ENCODE measurements around the gene CD300LB. TPM values are rescaled to one million over a fixed set of nuclear protein-coding genes. Genes with fewer than 3 reads are reported as not detected.
A peak's percentile ranks its signal among the peaks of the same experiment; 100 is the strongest.
"Not testable (repeated sequence)": the region's sequence is repeated elsewhere in the genome, so short reads cannot be mapped to it uniquely, and the experiment has no call there.

Gene CD300LB
- total RNA-seq, result not detected

- Histone ChIP-seq H3K27ac (no peak within 1 kb of the TSS), H3K4me3 (no peak within 1 kb of the TSS)
- DNase-seq (ENCODE audit: low spot score in 2 of 2), result peak; percentile 38 to 48
These were observed at the start of gene CD300LB for GRCh38 chr17:74531231-74531761. CD300LB (minus strand) TSS chr17:74531475; CDS start chr17:74531350, 125 bp downstream.

GRCh38 chr17:74579900-74580299 is 48.6 kb upstream of the CD300LB start:
- no peak overlapping the region for H3K27ac ChIP-seq
- H3K27me3 ChIP-seq, result peaks cover 21% of the 10 kb centered on the region
- H3K9me3 ChIP-seq, result peaks cover 4% of the 10 kb centered on the region
- no peak for TF ChIP-seq CTCF (IDR thresholded peaks at IDR 0.05)
- TF ChIP-seq EP300 (IDR thresholded peaks at IDR 0.05), result no peak
- no peak for TF ChIP-seq POLR2A (IDR thresholded peaks at IDR 0.05)
- no peak for TF ChIP-seq POLR2AphosphoS5 (IDR thresholded peaks at IDR 0.05)
- H3K36me3 ChIP-seq, result no peaks in the 10 kb centered on the region
- H3K4me1 ChIP-seq, result peaks cover 2% of the 10 kb centered on the region
- DNase-seq (ENCODE audit: low spot score in 2 of 2), result no peak
- 67% methylated on average over 6 of the region's 7 CpGs for WGBS
- H3K4me3 ChIP-seq, result no peak overlapping the region

More at GRCh38 chr17:74531231-74531761, at the start of gene CD300LB:
- Histone ChIP-seq H3K27me3 (peaks cover 6% of the 10 kb centered on the region), H3K4me1 (no peaks in the 10 kb centered on the region), H3K36me3 (no peaks in the 10 kb centered on the region), H3K9me3 (no peaks in the 10 kb centered on the region)
- TF ChIP-seq EP300 (IDR thresholded peaks at IDR 0.05), result no peak
- TF ChIP-seq POLR2AphosphoS5 (IDR thresholded peaks at IDR 0.05), result no peak
- TF ChIP-seq CTCF (IDR thresholded peaks at IDR 0.05), result no peak
- no peak for TF ChIP-seq POLR2A (IDR thresholded peaks at IDR 0.05)
- WGBS, result 61% methylated on average over 10 of the region's 10 CpGs

GRCh38 chr17:74578979-74579378 is 47.7 kb upstream of the CD300LB start:
- no peak for DNase-seq (ENCODE audit: low spot score in 2 of 2)
- Histone ChIP-seq H3K27ac (no peak overlapping the region), H3K27me3 (peaks cover 18% of the 10 kb centered on the region), H3K4me1 (peaks cover 2% of the 10 kb centered on the region), H3K4me3 (no peak overlapping the region), H3K36me3 (no peaks in the 10 kb centered on the region), H3K9me3 (no peaks in the 10 kb centered on the region)
- no peak for TF ChIP-seq POLR2AphosphoS5 (IDR thresholded peaks at IDR 0.05)
- TF ChIP-seq CTCF (IDR thresholded peaks at IDR 0.05), result no peak
- TF ChIP-seq POLR2A (IDR thresholded peaks at IDR 0.05), result no peak
- no peak for TF ChIP-seq EP300 (IDR thresholded peaks at IDR 0.05)
- 86% methylated on average over 9 of the region's 9 CpGs for WGBS

GRCh38 chr17:74574489-74575142 is 43.3 kb upstream of the CD300LB start:
- H3K27ac ChIP-seq, result no peak overlapping the region
- H3K27me3 ChIP-seq, result peaks cover 18% of the 10 kb centered on the region
- H3K4me1 ChIP-seq, result peaks cover 6% of the 10 kb centered on the region
- DNase-seq (ENCODE audit: low spot score in 2 of 2), result no peak
- 59% methylated on average over 5 of the region's 5 CpGs for WGBS
- H3K9me3 ChIP-seq, result no peaks in the 10 kb centered on the region
- no peak for TF ChIP-seq CTCF (IDR thresholded peaks at IDR 0.05)
- TF ChIP-seq POLR2A (IDR thresholded peaks at IDR 0.05), result no peak
- no peak for TF ChIP-seq EP300 (IDR thresholded peaks at IDR 0.05)
- TF ChIP-seq POLR2AphosphoS5 (IDR thresholded peaks at IDR 0.05), result no peak
- H3K4me3 ChIP-seq, result no peak overlapping the region
- H3K36me3 ChIP-seq, result no peaks in the 10 kb centered on the region

GRCh38 chr17:74573635-74574034 is 42.4 kb upstream of the CD300LB start:
- not testable (repeated sequence) for DNase-seq (ENCODE audit: low spot score in 2 of 2); H3K27ac ChIP-seq; H3K9me3 ChIP-seq; H3K36me3 ChIP-seq; H3K4me3 ChIP-seq
- Histone ChIP-seq H3K4me1 (peaks cover 11% of the 10 kb centered on the region), H3K27me3 (peaks cover 11% of the 10 kb centered on the region)
